A549 (cell line): ENCODE results near the gene PIM1.

Experiments used
- CBX8 ChIP-seq: fragments of 200-600 bp; sonication (generic); IDR thresholded peaks from 2 replicates; pipeline ENCODE4 v1.6.1; 2016
- CHD4 ChIP-seq: fragments of 200-600 bp; sonication (generic); IDR thresholded peaks from 2 replicates; pipeline ENCODE4 v1.6.1; 2016; ENCODE audit warnings: antibody characterized with exemption, mild to moderate bottlenecking, borderline replicate concordance
- JUNB ChIP-seq: fragments of >200 bp; sonication (Bioruptor Twin); formaldehyde crosslinking; IDR thresholded peaks from 2 replicates; pipeline ENCODE4 v1.6.1; 2016
- KDM1A ChIP-seq: fragments of 200-600 bp; sonication (generic); IDR thresholded peaks from 2 replicates; pipeline ENCODE4 v1.6.1; 2016; ENCODE audit warnings: low read depth, mild to moderate bottlenecking
- MYC ChIP-seq: IDR thresholded peaks from 2 replicates; pipeline ENCODE4 v1.6.1; 2012; ENCODE audit warnings: mild to moderate bottlenecking, inconsistent platforms, low read length, improper control_type of control experiment, borderline replicate concordance
- PHF8 ChIP-seq: fragments of 200-600 bp; sonication (generic); IDR thresholded peaks from 2 replicates; pipeline ENCODE4 v1.6.1; 2016; ENCODE audit warnings: low read depth, mild to moderate bottlenecking, antibody characterized with exemption, moderate library complexity, borderline replicate concordance
- RARB ChIP-seq: fragments of 250-450 bp; sonication (Bioruptor Pico); IDR thresholded peaks from 2 replicates; pipeline ENCODE4 v1.8.0; 2021; ENCODE audit warnings: mild to moderate bottlenecking, moderate library complexity
- TF ChIP-seq, protein P1 (sequence below): fragments of >200 bp; sonication (Bioruptor Twin); formaldehyde crosslinking; IDR thresholded peaks from 3 replicates; pipeline ENCODE4 v1.5.1; 2016
- TF ChIP-seq, protein P2 (sequence below): fragments of 250-450 bp; sonication (Bioruptor Pico); IDR thresholded peaks from 2 replicates; pipeline ENCODE4 v1.5.0; 2020; ENCODE audit warnings: low read depth, mild to moderate bottlenecking, moderate library complexity
- TF ChIP-seq, protein P3 (sequence below): fragments of 200-600 bp; sonication (generic); IDR thresholded peaks from 2 replicates; pipeline ENCODE4 v1.6.1; 2016; ENCODE audit warnings: antibody characterized with exemption, mild to moderate bottlenecking, moderate library complexity

DNA sequence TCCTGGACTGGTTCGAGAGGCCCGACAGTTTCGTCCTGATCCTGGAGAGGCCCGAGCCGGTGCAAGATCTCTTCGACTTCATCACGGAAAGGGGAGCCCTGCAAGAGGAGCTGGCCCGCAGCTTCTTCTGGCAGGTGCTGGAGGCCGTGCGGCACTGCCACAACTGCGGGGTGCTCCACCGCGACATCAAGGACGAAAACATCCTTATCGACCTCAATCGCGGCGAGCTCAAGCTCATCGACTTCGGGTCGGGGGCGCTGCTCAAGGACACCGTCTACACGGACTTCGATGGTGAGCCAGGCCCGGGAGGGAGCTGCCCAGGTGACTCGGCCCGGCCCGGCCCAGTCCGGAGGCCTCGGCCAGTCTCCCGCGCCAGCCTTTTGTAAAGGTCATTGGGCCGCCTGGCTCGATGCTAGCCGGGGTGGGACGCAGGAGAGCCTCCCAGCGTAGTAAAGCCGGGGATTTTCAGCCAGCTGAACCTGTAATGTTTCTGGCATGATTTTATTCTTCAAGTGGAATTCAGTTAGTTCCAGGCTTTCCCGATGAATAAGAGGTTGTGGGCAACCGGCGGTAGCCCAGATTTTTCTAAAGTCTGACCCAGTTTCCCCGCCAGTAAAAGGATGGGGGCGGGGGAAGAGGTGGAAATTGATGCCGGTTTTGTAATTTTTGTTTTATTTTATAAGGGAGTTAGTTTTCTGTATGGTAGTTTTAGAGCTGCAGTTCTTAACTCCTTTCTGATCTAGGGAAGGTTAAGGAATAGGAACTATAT is 1.4 kb downstream of the PIM1 start:
- TF ChIP-seq, protein P1, sequence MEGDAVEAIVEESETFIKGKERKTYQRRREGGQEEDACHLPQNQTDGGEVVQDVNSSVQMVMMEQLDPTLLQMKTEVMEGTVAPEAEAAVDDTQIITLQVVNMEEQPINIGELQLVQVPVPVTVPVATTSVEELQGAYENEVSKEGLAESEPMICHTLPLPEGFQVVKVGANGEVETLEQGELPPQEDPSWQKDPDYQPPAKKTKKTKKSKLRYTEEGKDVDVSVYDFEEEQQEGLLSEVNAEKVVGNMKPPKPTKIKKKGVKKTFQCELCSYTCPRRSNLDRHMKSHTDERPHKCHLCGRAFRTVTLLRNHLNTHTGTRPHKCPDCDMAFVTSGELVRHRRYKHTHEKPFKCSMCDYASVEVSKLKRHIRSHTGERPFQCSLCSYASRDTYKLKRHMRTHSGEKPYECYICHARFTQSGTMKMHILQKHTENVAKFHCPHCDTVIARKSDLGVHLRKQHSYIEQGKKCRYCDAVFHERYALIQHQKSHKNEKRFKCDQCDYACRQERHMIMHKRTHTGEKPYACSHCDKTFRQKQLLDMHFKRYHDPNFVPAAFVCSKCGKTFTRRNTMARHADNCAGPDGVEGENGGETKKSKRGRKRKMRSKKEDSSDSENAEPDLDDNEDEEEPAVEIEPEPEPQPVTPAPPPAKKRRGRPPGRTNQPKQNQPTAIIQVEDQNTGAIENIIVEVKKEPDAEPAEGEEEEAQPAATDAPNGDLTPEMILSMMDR, result no peak
- TF ChIP-seq PHF8, result no peak
- TF ChIP-seq RARB (CRISPR knock-in tag), result no peak
- TF ChIP-seq CBX8, result no peak
- TF ChIP-seq, protein P2, sequence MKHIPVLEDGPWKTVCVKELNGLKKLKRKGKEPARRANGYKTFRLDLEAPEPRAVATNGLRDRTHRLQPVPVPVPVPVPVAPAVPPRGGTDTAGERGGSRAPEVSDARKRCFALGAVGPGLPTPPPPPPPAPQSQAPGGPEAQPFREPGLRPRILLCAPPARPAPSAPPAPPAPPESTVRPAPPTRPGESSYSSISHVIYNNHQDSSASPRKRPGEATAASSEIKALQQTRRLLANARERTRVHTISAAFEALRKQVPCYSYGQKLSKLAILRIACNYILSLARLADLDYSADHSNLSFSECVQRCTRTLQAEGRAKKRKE, result no peak
- TF ChIP-seq CHD4, result no peak
- TF ChIP-seq JUNB, result no peak
- TF ChIP-seq, protein P3, sequence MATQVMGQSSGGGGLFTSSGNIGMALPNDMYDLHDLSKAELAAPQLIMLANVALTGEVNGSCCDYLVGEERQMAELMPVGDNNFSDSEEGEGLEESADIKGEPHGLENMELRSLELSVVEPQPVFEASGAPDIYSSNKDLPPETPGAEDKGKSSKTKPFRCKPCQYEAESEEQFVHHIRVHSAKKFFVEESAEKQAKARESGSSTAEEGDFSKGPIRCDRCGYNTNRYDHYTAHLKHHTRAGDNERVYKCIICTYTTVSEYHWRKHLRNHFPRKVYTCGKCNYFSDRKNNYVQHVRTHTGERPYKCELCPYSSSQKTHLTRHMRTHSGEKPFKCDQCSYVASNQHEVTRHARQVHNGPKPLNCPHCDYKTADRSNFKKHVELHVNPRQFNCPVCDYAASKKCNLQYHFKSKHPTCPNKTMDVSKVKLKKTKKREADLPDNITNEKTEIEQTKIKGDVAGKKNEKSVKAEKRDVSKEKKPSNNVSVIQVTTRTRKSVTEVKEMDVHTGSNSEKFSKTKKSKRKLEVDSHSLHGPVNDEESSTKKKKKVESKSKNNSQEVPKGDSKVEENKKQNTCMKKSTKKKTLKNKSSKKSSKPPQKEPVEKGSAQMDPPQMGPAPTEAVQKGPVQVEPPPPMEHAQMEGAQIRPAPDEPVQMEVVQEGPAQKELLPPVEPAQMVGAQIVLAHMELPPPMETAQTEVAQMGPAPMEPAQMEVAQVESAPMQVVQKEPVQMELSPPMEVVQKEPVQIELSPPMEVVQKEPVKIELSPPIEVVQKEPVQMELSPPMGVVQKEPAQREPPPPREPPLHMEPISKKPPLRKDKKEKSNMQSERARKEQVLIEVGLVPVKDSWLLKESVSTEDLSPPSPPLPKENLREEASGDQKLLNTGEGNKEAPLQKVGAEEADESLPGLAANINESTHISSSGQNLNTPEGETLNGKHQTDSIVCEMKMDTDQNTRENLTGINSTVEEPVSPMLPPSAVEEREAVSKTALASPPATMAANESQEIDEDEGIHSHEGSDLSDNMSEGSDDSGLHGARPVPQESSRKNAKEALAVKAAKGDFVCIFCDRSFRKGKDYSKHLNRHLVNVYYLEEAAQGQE, result no peak
- TF ChIP-seq MYC, result no peak
- no peak for TF ChIP-seq KDM1A
